Measurements from ENCODE around the gene METTL25B.

- TF ChIP-seq CTCF (IDR thresholded peaks at IDR 0.05) (no peak), POLR2A (IDR thresholded peaks at IDR 0.05) (no peak)
Measured at GRCh38 chr1:156721131-156721530, 7.1 kb upstream of the METTL25B start.
